ENCODE data around the gene CREB3L4.
"Not testable (repeated sequence)": the region's sequence is repeated elsewhere in the genome, so short reads cannot be mapped to it uniquely, and the experiment has no call there.

CREB3L4 gene

GRCh38 chr1:153976819-153977249, 9.1 kb downstream of the CREB3L4 start:
- Histone ChIP-seq H3K36me3 (replicated peaks) (peaks cover 43% of the 10 kb centered on the region), H3K27me3 (ENCODE audit: low read depth) (no peaks in the 10 kb centered on the region), H3K9me3 (no peaks in the 10 kb centered on the region), H3K4me3 (peak overlapping the region; percentile 77), H3K4me1 (peaks cover 10% of the 10 kb centered on the region)
- in situ Hi-C loops (cut with MboI; ENCODE audit: low sequenced_read_pairs): loop anchor here (25.0 kb wide), 1 partner anchor 190 kb away; the partner anchor contains the start of gene SLC27A3
- DNase-seq (ENCODE audit: low spot score in 2 of 2): no peak

GRCh38 chr1:153977250-153978240, 9.8 kb downstream of the CREB3L4 start, which contains the start of gene JTB:
Gene JTB (minus strand): TSS chr1:153977674. CDS start chr1:153977252, 422 bp downstream.
- H3K9me3 ChIP-seq: no peaks in the 10 kb centered on the region
- peaks cover 10% of the 10 kb centered on the region for H3K4me1 ChIP-seq
- in situ Hi-C loops (cut with MboI; ENCODE audit: low sequenced_read_pairs): loop anchor here (25.0 kb wide), 1 partner anchor 190 kb away; the partner anchor contains the start of gene SLC27A3
- H3K36me3 ChIP-seq (replicated peaks): peaks cover 43% of the 10 kb centered on the region
- peak; percentile 77 to 90 for DNase-seq (ENCODE audit: low spot score in 2 of 2)
- H3K4me3 ChIP-seq: peak within 1 kb of the TSS; percentile 77
- no peaks in the 10 kb centered on the region for H3K27me3 ChIP-seq (ENCODE audit: low read depth)

GRCh38 chr1:153978274-153978909, 10.7 kb downstream of the CREB3L4 start:
- Histone ChIP-seq H3K4me1 (peaks cover 10% of the 10 kb centered on the region), H3K27me3 (ENCODE audit: low read depth) (no peaks in the 10 kb centered on the region), H3K36me3 (replicated peaks) (peaks cover 38% of the 10 kb centered on the region), H3K4me3 (peak overlapping the region; percentile 77), H3K9me3 (no peaks in the 10 kb centered on the region)
- in situ Hi-C loops (cut with MboI; ENCODE audit: low sequenced_read_pairs): loop anchor here (25.0 kb wide), 1 partner anchor 191 kb away; the partner anchor contains the start of gene SLC27A3
- no peak for DNase-seq (ENCODE audit: low spot score in 2 of 2)

GRCh38 chr1:153979091-153979490, 11.4 kb downstream of the CREB3L4 start:
- H3K9me3 ChIP-seq; DNase-seq (ENCODE audit: low spot score in 2 of 2); H3K27me3 ChIP-seq (ENCODE audit: low read depth); H3K4me3 ChIP-seq: not testable (repeated sequence)
- Histone ChIP-seq H3K36me3 (replicated peaks) (peaks cover 31% of the 10 kb centered on the region), H3K4me1 (peaks cover 10% of the 10 kb centered on the region)
- in situ Hi-C loops (cut with MboI; ENCODE audit: low sequenced_read_pairs): loop anchor here (25.0 kb wide), 1 partner anchor 192 kb away; the partner anchor contains the start of gene SLC27A3

DNA sequence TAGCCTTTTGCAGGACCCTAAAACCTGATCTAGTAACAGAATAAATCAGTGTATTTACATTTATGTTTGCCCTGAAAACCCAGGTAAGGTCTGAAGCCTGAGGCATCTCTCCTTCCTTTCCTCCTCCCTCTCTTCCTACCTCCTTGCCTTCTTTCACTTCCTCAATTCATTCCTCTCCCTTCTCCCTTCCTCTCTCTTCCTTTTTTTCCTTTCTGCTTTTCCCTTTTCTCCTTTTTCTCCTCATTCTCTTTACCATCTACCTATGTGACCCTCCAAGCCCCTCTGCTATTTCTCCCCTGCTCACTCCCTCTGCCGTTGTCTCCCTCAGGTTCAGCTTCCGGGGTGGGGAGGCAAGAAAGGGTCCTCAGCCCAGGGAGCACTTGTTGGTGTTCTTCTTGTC, 14.0 kb downstream of the CREB3L4 start:
- in situ Hi-C loops (cut with MboI; ENCODE audit: low sequenced_read_pairs): loop anchor here (10.0 to 25.0 kb wide), 2 partner anchors 194 to 477 kb away; partner anchors contain the start of gene SLC27A3
- Histone ChIP-seq H3K4me1 (peaks cover 18% of the 10 kb centered on the region; the same call in 1 of the 2 replicates), H3K36me3 (replicated peaks) (peaks cover 13% of the 10 kb centered on the region)
- DNase-seq (ENCODE audit: low spot score in 2 of 2); H3K27me3 ChIP-seq (ENCODE audit: low read depth); H3K9me3 ChIP-seq; H3K4me3 ChIP-seq: not testable (repeated sequence)

DNA sequence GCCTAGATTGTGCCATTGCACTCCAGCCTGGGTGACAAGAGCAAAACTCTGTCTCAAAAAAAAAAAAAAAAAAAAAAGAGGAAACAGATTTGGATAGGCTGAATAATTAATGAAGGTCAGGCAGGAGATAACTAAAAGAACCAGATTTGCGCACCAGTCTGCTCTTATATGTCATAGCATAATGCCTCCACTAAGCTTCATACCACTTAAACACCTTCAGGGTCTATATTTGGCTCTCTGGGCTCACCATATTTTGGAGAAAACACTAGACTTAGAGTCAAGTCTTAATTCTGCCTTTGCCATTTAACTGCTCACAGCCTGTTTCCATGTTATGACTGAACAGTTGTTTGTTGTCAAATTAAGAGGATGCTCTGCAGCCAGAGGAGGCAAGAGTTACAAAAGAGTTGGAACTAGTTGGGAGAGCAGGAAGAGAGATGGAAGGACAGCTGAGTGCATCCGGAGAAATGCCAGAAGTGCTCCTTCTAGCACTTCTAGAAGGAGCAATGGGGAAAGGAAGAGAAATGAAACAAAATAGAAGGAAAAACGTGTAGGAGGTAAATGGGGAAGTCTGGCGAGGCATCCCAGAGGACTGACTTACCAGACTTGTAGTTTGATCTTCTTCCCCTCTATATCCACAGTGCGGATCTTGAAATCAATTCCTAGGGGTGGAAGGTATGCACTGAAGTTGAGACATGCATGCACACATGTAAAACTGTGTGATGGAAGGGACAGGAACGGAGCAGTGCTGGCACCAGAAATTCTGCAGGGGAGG, 16.6 kb downstream of the CREB3L4 start:
- Histone ChIP-seq H3K4me1 (peaks cover 14% of the 10 kb centered on the region), H3K9me3 (no peaks in the 10 kb centered on the region), H3K4me3 (no peak overlapping the region), H3K27me3 (ENCODE audit: low read depth) (no peaks in the 10 kb centered on the region), H3K36me3 (replicated peaks) (peaks cover 8% of the 10 kb centered on the region)
- DNase-seq (ENCODE audit: low spot score in 2 of 2): no peak
- in situ Hi-C loops (cut with MboI; ENCODE audit: low sequenced_read_pairs): loop anchor here (10.0 to 25.0 kb wide), 2 partner anchors 197 to 480 kb away; partner anchors contain the start of gene SLC27A3

DNA sequence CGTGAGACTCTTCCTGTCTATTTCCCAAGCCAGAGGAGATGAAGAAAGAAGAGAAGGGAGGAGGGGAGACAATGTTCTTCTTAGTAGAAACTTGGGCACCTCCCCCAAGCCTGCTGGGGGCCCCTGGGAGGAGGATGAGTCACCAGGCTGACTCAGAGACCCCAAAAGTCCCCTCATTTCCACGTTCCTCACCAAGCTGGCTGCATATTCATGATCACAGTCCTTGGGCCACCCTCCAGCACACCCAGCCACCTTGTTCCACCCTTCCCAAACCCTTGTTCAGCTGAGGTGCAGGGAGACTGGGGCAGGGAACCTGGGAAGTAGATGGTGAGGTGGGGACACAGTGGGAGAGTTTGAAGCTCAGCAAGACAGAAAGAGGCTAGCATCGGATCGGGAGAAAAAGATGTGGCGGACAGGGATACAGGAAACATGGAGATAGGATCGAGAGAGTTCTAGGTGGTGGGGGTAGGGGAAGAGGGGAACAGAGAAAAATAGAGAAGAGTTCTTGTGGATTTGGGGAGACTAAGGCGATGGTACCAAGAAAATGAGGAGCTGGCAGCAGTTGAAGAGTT, 17.7 kb downstream of the CREB3L4 start:
- Histone ChIP-seq H3K27me3 (ENCODE audit: low read depth) (no peaks in the 10 kb centered on the region), H3K9me3 (no peaks in the 10 kb centered on the region), H3K36me3 (replicated peaks) (peaks cover 8% of the 10 kb centered on the region), H3K4me1 (peaks cover 20% of the 10 kb centered on the region), H3K4me3 (peak overlapping the region; percentile 64)
- DNase-seq (ENCODE audit: low spot score in 2 of 2): no peak
- in situ Hi-C loops (cut with MboI; ENCODE audit: low sequenced_read_pairs): loop anchor here (5.0 to 25.0 kb wide), 3 partner anchors 198 to 481 kb away; partner anchors contain the start of genes NPR1 and SLC27A3

DNA sequence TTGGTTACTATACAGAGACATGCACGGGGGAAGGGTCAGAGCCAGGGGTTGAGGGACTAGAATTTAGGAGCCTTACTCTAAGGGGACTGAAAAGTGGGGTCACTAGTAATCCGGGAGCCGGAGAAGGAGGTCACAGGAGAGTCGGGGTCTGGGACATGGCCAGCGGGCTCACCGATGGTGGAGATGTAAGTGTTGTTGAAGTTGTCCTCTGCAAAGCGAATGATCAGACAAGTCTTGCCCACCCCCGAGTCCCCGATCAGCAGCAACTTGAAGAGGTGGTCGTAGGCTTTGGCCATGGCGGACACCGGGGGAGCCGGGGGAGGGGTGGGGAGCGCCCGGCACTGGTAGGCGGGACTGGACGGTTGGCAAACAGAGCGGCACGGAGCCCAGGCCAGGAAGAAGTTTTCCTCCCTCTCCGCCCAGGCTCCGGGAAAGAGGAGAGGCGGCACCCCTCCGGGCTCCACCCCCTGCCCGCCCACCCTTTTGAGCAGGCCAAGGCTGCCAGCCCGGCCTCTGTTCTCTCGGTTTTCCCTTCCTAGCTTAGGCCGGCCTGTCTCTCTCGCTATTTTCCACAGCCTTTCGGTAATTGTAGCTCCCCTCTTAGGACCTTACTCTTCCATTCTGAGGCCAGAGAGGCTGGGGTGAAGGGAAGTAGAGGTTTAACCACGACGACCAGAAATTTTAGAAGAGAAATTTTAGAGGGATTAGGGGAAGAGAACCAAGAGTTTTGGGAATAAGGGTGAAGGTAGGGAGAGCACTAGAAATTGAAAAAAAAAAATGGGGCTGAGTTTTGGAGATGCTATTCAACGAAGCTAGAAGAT, 18.4 kb downstream of the CREB3L4 start, which contains the start of gene RAB13:
Gene RAB13, minus strand, starts transcription at position 399 of the 821 bp plus-strand sequence. Its CDS starts 103 bp downstream, at position 296.
- in situ Hi-C loops (cut with MboI; ENCODE audit: low sequenced_read_pairs): loop anchor here (5.0 to 25.0 kb wide), 3 partner anchors 199 to 481 kb away; partner anchors contain the start of genes NPR1 and SLC27A3
- H3K27me3 ChIP-seq (ENCODE audit: low read depth): no peaks in the 10 kb centered on the region
- peaks cover 11% of the 10 kb centered on the region for H3K36me3 ChIP-seq (replicated peaks)
- H3K4me1 ChIP-seq: peaks cover 20% of the 10 kb centered on the region
- peak; percentile 89 to 90 for DNase-seq (ENCODE audit: low spot score in 2 of 2)
- peak within 1 kb of the TSS; percentile 64 for H3K4me3 ChIP-seq
- no peaks in the 10 kb centered on the region for H3K9me3 ChIP-seq

GRCh38 chr1:153987621-153988020, 19.9 kb downstream of the CREB3L4 start:
- Histone ChIP-seq H3K9me3 (no peaks in the 10 kb centered on the region), H3K4me3 (no peak overlapping the region), H3K4me1 (peaks cover 28% of the 10 kb centered on the region), H3K36me3 (replicated peaks) (peaks cover 24% of the 10 kb centered on the region), H3K27me3 (ENCODE audit: low read depth) (no peaks in the 10 kb centered on the region)
- in situ Hi-C loops (cut with MboI; ENCODE audit: low sequenced_read_pairs): loop anchor here (5.0 to 25.0 kb wide), 3 partner anchors 200 to 483 kb away; partner anchors contain the start of genes NPR1 and SLC27A3
- no peak for DNase-seq (ENCODE audit: low spot score in 2 of 2)

GRCh38 chr1:153990468-153991150, 22.9 kb downstream of the CREB3L4 start, which contains the start of gene RPS27:
Gene RPS27 (plus strand): TSS chr1:153990762. CDS start chr1:153990797, 35 bp downstream.
- peaks cover 49% of the 10 kb centered on the region for H3K36me3 ChIP-seq (replicated peaks)
- in situ Hi-C loops (cut with MboI; ENCODE audit: low sequenced_read_pairs): loop anchor here (25.0 kb wide), 1 partner anchor 203 kb away; the partner anchor contains the start of gene SLC27A3

GRCh38 chr1:153991151-153991630, 23.5 kb downstream of the CREB3L4 start:
- H3K9me3 ChIP-seq: no peaks in the 10 kb centered on the region
- H3K27me3 ChIP-seq (ENCODE audit: low read depth): no peaks in the 10 kb centered on the region
- peaks cover 49% of the 10 kb centered on the region for H3K36me3 ChIP-seq (replicated peaks)
- in situ Hi-C loops (cut with MboI; ENCODE audit: low sequenced_read_pairs): loop anchor here (25.0 kb wide), 1 partner anchor 204 kb away; the partner anchor contains the start of gene SLC27A3
- H3K4me3 ChIP-seq: peak overlapping the region; percentile 95
- DNase-seq (ENCODE audit: low spot score in 2 of 2): no peak
- peaks cover 23% of the 10 kb centered on the region for H3K4me1 ChIP-seq

More at GRCh38 chr1:153990468-153991150, 22.9 kb downstream of the CREB3L4 start, which contains the start of gene RPS27:
- Histone ChIP-seq H3K4me1 (peaks cover 23% of the 10 kb centered on the region), H3K4me3 (peak within 1 kb of the TSS; percentile 95), H3K9me3 (no peaks in the 10 kb centered on the region), H3K27me3 (ENCODE audit: low read depth) (no peaks in the 10 kb centered on the region)
- peak; percentile 94 to 97 for DNase-seq (ENCODE audit: low spot score in 2 of 2)
